IMR-90 (cell line): Measurements from ENCODE around the gene PTMS. TPM values are rescaled to one million over a fixed set of nuclear protein-coding genes. Genes with fewer than 3 reads are reported as not detected.

Experiments
- ATAC-seq: fragments of 200-7000 bp; cut with Tn5 transposase; 2 replicates; pipeline ENCODE4 v1.9.1; 2020; ENCODE audit warnings: low read depth, mild to moderate bottlenecking, moderate library complexity
- BruUV-seq: library from RNA; stranded (reverse); fragments of 400-500 nt; replicated peaks from 2 replicates; lab custom pipeline; 2021; lab: Mats Ljungman, UMichigan
- CTCF ChIA-PET: fragments of 300-600 bp; formaldehyde crosslinking; extraction: SDS; loops from one replicate; lab custom pipeline; 2021; ENCODE audit warnings: antibody characterized with exemption; lab: Yijun Ruan, JAX
- POLR2A ChIA-PET: fragments of 300-600 bp; sonication (Branson Sonifier 250); formaldehyde crosslinking; loops from one replicate; lab custom pipeline; 2022; ENCODE audit warnings: antibody characterized with exemption; ENCODE audit not compliant: unreplicated experiment; lab: Charles Lee
- DNase-seq: peaks from one replicate; pipeline ENCODE4 v3.0.0; 2013
- H2AFZ ChIP-seq: replicated peaks from 2 replicates; pipeline ENCODE3; 2013; ENCODE audit warnings: low read length, mild to moderate bottlenecking; ENCODE audit not compliant: poor library complexity
- H2AK5ac ChIP-seq: 2 replicates; pipeline ENCODE4 v1.6.1; 2013; ENCODE audit warnings: low read depth, low read length, inconsistent platforms
- H2AK9ac ChIP-seq: replicated peaks from 2 replicates; pipeline ENCODE3; 2013; ENCODE audit warnings: mild to moderate bottlenecking, low read depth, low read length, moderate library complexity; ENCODE audit not compliant: poor library complexity
- H2BK120ac ChIP-seq: 2 replicates; pipeline ENCODE4 v1.6.1; 2013; ENCODE audit warnings: low read depth, low read length, inconsistent platforms
- H2BK15ac ChIP-seq: 3 replicates; pipeline ENCODE4 v1.6.1; 2013; ENCODE audit warnings: low read depth, low read length, inconsistent platforms
- H2BK20ac ChIP-seq: 2 replicates; pipeline ENCODE4 v1.6.1; 2013; ENCODE audit warnings: low read depth, mild to moderate bottlenecking, inconsistent platforms, low read length, moderate library complexity
- H2BK5ac ChIP-seq: 2 replicates; pipeline ENCODE4 v1.6.1; 2013; ENCODE audit warnings: mild to moderate bottlenecking, low read depth, low read length, inconsistent platforms; ENCODE audit not compliant: poor library complexity, severe bottlenecking
- H3K14ac ChIP-seq: replicated peaks from 2 replicates; pipeline ENCODE4 v1.6.1; 2013; ENCODE audit warnings: low read depth, low read length, inconsistent platforms
- H3K18ac ChIP-seq: 2 replicates; pipeline ENCODE4 v1.6.1; 2013; ENCODE audit warnings: low read depth, low read length, control low read depth
- H3K23ac ChIP-seq: 2 replicates; pipeline ENCODE4 v1.6.1; 2013; ENCODE audit warnings: low read depth, low read length, inconsistent platforms
- H3K27ac ChIP-seq: 2 replicates; pipeline ENCODE4 v1.5.1; 2013; ENCODE audit warnings: mild to moderate bottlenecking, control low read depth, low read length; ENCODE audit not compliant: insufficient read depth
- H3K27me3 ChIP-seq: 2 replicates; pipeline ENCODE4 v1.6.1; 2013; ENCODE audit warnings: low read length; ENCODE audit not compliant: control insufficient read depth, insufficient read depth
- H3K36me3 ChIP-seq: 2 replicates; pipeline ENCODE4 v1.6.1; 2013; ENCODE audit warnings: low read length, mixed read lengths; ENCODE audit not compliant: control insufficient read depth, insufficient read depth
- H3K4ac ChIP-seq: 2 replicates; pipeline ENCODE4 v1.6.1; 2013; ENCODE audit warnings: low read depth, low read length, inconsistent platforms
- H3K4me1 ChIP-seq: 2 replicates; pipeline ENCODE4 v1.6.1; 2013; ENCODE audit warnings: low read length, mixed read lengths; ENCODE audit not compliant: control insufficient read depth, insufficient read depth
- H3K4me2 ChIP-seq: 2 replicates; pipeline ENCODE4 v1.6.1; 2013; ENCODE audit warnings: low read depth, mild to moderate bottlenecking, control low read depth, low read length, moderate library complexity
- H3K4me3 ChIP-seq: 2 replicates; pipeline ENCODE4 v1.5.1; 2013; ENCODE audit warnings: low read depth, mild to moderate bottlenecking, control low read depth, low read length, moderate library complexity; ENCODE audit not compliant: insufficient read depth
- H3K56ac ChIP-seq: 2 replicates; pipeline ENCODE4 v1.6.1; 2013; ENCODE audit warnings: low read length, inconsistent platforms; ENCODE audit not compliant: insufficient read depth; ENCODE audit errors: extremely low read depth
- H3K79me1 ChIP-seq, 2 experiments: 2 replicates each; pipeline ENCODE4 v1.6.1; 2013; ENCODE audit warnings: low read length in 2 of 2, inconsistent platforms in 1 of 2, low read depth in 1 of 2
- H3K9ac ChIP-seq: 2 replicates; pipeline ENCODE4 v1.6.1; 2013; ENCODE audit warnings: low read depth, low read length, control low read depth
- H3K9me1 ChIP-seq: 2 replicates; pipeline ENCODE4 v1.6.1; 2013; ENCODE audit warnings: low read length, inconsistent platforms; ENCODE audit not compliant: insufficient read depth
- H3K9me3 ChIP-seq: 2 replicates; pipeline ENCODE4 v1.6.1; 2013; ENCODE audit warnings: low read length; ENCODE audit not compliant: control insufficient read depth, insufficient read depth
- H4K20me1 ChIP-seq: 2 replicates; pipeline ENCODE4 v1.6.1; 2013; ENCODE audit warnings: low read length, inconsistent platforms; ENCODE audit not compliant: insufficient read depth
- H4K5ac ChIP-seq: 2 replicates; pipeline ENCODE4 v1.6.1; 2013; ENCODE audit warnings: mild to moderate bottlenecking, low read depth, low read length, control low read depth
- H4K8ac ChIP-seq, 2 experiments: 2 replicates each; pipeline ENCODE4 v1.6.1; 2013; ENCODE audit warnings: low read depth in 2 of 2, low read length in 2 of 2, control low read depth in 1 of 2, inconsistent platforms in 1 of 2
- H4K91ac ChIP-seq: 2 replicates; pipeline ENCODE4 v1.6.1; 2013; ENCODE audit warnings: low read depth, low read length, inconsistent platforms; ENCODE audit not compliant: insufficient read depth
- CHD1 ChIP-seq: IDR thresholded peaks from 2 replicates; pipeline ENCODE4 v1.6.1; 2012; ENCODE audit warnings: low read depth, low read length, improper control_type of control experiment
- CTCF ChIP-seq: conservative IDR thresholded peaks from 2 replicates; pipeline ENCODE4 v1.5.1; 2012; ENCODE audit warnings: mild to moderate bottlenecking, low read depth, low read length, improper control_type of control experiment
- FOS ChIP-seq: fragments of 150-350 bp; IDR thresholded peaks from 2 replicates; pipeline ENCODE4 v1.6.1; 2016; ENCODE audit warnings: low read depth, low read length
- RFX5 ChIP-seq: IDR thresholded peaks from 2 replicates; pipeline ENCODE4 v1.8.0; 2012; ENCODE audit warnings: low read depth, mild to moderate bottlenecking, low read length, moderate library complexity
- WGBS, 2 experiments: methylation state at CpG; one replicate each; pipeline versions ENCODE4 v1.1.5 to v1.1.7; 2013; ENCODE audit warnings: missing lambda C conversion rate in 2 of 2; ENCODE audit not compliant: insufficient read length in 1 of 2; ENCODE audit errors: extremely low coverage in 2 of 2; 5-methylcytosine and 5-hydroxymethylcytosine counted together
- dilution Hi-C: fragments of 300-500 bp; cut with HindIII; formaldehyde crosslinking; loops from one replicate; pipeline ENCODE4 v1.14.3; 2018; ENCODE audit warnings: low sequenced_read_pairs; ENCODE audit not compliant: unreplicated experiment
- in situ Hi-C: fragments of 300-500 bp; cut with MboI; formaldehyde crosslinking; loops from 3 replicates; pipeline ENCODE4 v1.14.3; 2019; ENCODE audit warnings: low sequenced_read_pairs, inconsistent platforms, mixed read lengths
- intact Hi-C: fragments of 100-400 bp; cut with micrococcal nuclease; formaldehyde crosslinking; loops from 2 replicates; pipeline ENCODE4 v1.10.0; 2022
- polyA plus RNA-seq, 3 experiments: library from polyadenylated mRNA; depleted of rRNA; stranded (reverse); fragments of >200 nt; gene quantifications; 2 replicates each; pipeline ENCODE4 v1.2.3, GENCODE V29; 2012; ENCODE audit warnings: low replicate concordance in 1 of 3
- total RNA-seq: library from RNA; depleted of rRNA; stranded (reverse); fragments of >200 nt; gene quantifications from 2 replicates; pipeline ENCODE4 v1.2.3, GENCODE V29; 2012
- TF ChIP-seq, protein P1 (sequence below): fragments of 150-350 bp; IDR thresholded peaks from 2 replicates; pipeline ENCODE4 v1.6.1; 2017; ENCODE audit warnings: mild to moderate bottlenecking, antibody characterized with exemption, low read length, low read depth

The PTMS gene
- total and polyA plus RNA-seq, 2 of the 4 experiments (the other 2 are of a cell fraction) = 17.2 to 275 TPM

GRCh38 chr12:6780573-6780972 lies 14.4 kb downstream of the PTMS start:
- ChIA-PET POLR2A (no interaction called here), CTCF (interaction anchor here (1.2 kb wide), 1 partner anchor 28 kb away, joined by 3 read pairs; the partner anchor contains the start of gene MLF2)
- no peaks in the 10 kb centered on the region for H3K27me3 ChIP-seq
- no peaks in the 10 kb centered on the region for H3K36me3 ChIP-seq
- no peak overlapping the region for H3K4ac ChIP-seq
- no peak for ATAC-seq
- no peaks in the 10 kb centered on the region for H4K20me1 ChIP-seq
- no peak overlapping the region for H3K27ac ChIP-seq
- TF ChIP-seq RFX5 (no peak), CTCF (no peak), CHD1 (no peak), FOS (no peak)
- TF ChIP-seq, protein P1, sequence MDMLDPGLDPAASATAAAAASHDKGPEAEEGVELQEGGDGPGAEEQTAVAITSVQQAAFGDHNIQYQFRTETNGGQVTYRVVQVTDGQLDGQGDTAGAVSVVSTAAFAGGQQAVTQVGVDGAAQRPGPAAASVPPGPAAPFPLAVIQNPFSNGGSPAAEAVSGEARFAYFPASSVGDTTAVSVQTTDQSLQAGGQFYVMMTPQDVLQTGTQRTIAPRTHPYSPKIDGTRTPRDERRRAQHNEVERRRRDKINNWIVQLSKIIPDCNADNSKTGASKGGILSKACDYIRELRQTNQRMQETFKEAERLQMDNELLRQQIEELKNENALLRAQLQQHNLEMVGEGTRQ = no peak
- no peak overlapping the region for H3K4me3 ChIP-seq
- H4K91ac ChIP-seq = no peak overlapping the region
- no peak overlapping the region for H2BK20ac ChIP-seq
- in situ Hi-C loops (no loop called here), dilution Hi-C loops (no loop called here), intact Hi-C loops (no loop called here)
- H4K5ac ChIP-seq = no peak overlapping the region
- H4K8ac ChIP-seq = no peak overlapping the region
- no peak overlapping the region for H3K56ac ChIP-seq
- no peaks in the 10 kb centered on the region for H3K9me3 ChIP-seq
- BruUV-seq = no TSS peak
- H2BK120ac ChIP-seq = no peak overlapping the region
- no peak overlapping the region for H3K14ac ChIP-seq
- H3K79me1 ChIP-seq = no peaks in the 10 kb centered on the region
- H3K4me2 ChIP-seq = no peak overlapping the region
- no peak overlapping the region for H3K18ac ChIP-seq
- peaks cover 4% of the 10 kb centered on the region; the same call in 1 of the 2 replicates for H3K4me1 ChIP-seq
- H3K23ac ChIP-seq = no peak overlapping the region
- H2BK15ac ChIP-seq = no peak overlapping the region
- no peak overlapping the region for H2AK9ac ChIP-seq
- no peak overlapping the region for H2AK5ac ChIP-seq
- H2BK5ac ChIP-seq = no peak overlapping the region
- H3K9me1 ChIP-seq = no peaks in the 10 kb centered on the region
- H2AFZ ChIP-seq = no peak overlapping the region
- DNase-seq = no peak
- WGBS, 2 experiments = no CpG with 5 or more reads among the region's 6 CpGs
- H3K9ac ChIP-seq = no peak overlapping the region
